A549 treated with dexamethasone at 1 μM for 4 hours (cell line): ENCODE results near the gene KRT35. TPM values are rescaled to one million over a fixed set of nuclear protein-coding genes. Genes with fewer than 3 reads are reported as not detected.

ENCODE experiments used
- total RNA-seq: library from RNA; stranded (reverse); fragments of 200-300 nt; extraction: Qiagen RNA extraction; gene quantifications from 5 replicates; pipeline ENCODE4 v1.2.3, GENCODE V29; 2022

The KRT35 gene
- not detected in 5 replicates for total RNA-seq

DNA sequence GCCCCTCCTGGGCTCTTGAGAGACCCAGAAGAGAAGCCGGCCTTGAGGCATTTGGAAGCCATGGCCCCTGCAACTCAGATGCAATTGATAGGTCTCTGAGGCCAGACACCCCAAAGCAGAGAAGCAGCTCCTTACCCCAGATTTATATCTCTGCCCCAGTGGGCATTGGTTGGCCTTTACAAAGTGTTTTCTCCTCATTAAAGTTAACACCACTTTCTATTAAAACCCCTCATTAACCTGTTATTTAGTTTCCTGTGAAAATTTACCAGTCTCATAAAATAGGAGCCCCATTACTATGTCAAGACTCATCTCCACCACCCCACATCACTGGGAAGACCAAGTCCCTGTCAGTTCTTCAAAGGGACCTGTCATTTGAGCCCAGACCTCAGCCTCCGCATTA, at the start of gene KRT35:
Gene KRT35 (minus strand): TSS at position 116 of the 400 bp plus-strand sequence. CDS start 54 bp downstream, at position 62.

DNA sequence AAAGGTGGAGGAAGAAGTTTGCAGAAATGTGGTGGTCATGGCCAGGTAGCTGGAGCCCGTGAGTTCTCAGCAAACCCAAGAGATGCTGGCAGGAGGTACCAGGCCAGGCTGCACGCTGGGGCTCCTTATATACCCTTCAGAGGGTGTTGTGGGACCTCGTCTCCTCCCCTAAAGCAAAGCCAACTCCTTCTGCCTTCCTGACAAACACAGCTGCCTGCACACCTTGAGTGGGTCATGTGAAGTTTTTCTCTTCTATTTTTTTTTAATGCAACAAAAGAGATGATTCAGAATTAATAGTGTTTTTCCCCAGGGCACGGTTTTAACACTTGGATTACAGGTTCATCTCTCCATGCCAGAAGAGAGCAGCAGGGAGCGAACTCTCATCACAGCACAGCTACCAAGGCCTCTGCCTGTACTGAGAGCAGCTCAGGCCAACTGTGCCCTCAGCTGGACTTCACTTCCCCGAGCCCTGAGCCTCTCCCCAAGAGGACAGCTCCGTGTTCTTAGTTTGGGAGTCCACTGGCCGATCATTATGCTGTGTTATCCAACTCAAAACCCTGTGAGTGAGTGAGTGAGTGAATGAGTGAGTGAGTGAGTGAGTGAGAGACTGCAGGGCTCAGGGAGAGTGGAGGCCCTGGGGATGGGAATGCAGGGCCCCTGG, 38.0 kb upstream of the KRT35 start, which contains the start of gene KRT15:
Gene KRT15 (minus strand): TSS at position 102 of the 661 bp plus-strand sequence. CDS start 63 bp downstream, at position 39.

DNA sequence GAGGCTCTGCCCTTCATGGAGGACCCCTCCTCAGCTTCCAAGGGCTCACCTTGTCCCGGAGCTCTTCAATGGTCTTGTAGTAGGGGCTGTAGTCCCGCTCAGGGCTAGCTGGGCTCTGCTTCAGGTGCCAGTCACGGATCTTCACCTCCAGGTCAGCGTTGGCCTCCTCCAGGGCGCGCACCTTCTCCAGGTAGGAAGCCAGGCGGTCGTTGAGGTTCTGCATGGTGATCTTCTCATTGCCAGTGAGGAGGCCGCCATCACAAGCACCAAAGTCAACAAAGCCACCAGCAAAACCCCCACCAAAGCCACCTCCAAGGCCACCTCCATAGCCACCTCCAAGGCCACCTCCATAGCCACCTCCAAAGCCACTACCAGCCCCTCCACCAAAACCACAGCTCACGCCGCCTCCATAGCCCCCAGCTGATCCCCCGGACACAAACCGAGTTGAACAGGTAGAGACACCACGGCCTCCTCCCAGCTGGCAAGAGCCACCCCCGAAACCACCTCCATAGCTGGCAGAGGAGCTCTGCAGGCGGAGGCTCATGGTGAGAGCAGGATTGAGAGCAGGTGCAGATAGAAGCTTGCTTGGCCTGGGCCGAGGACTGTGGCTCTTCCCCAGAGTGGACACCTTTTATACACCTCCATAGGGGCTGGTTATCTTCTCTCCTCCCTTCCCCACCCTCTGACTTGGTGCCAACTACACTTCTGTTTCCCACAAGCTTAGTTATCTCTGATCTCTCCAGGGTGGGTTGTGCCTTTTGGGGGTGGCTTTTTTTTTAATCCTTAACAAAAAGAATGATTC, 24.3 kb upstream of the KRT35 start, which contains the start of gene KRT13:
Gene KRT13 (minus strand): TSS at position 606 of the 802 bp plus-strand sequence. CDS start 62 bp downstream, at position 544.

GRCh38 chr17:41489531-41489930, 8.6 kb upstream of the KRT35 start, which contains the start of gene KRT36:
KRT36 (minus strand) TSS chr17:41489910; CDS start chr17:41489864, 46 bp downstream.

DNA sequence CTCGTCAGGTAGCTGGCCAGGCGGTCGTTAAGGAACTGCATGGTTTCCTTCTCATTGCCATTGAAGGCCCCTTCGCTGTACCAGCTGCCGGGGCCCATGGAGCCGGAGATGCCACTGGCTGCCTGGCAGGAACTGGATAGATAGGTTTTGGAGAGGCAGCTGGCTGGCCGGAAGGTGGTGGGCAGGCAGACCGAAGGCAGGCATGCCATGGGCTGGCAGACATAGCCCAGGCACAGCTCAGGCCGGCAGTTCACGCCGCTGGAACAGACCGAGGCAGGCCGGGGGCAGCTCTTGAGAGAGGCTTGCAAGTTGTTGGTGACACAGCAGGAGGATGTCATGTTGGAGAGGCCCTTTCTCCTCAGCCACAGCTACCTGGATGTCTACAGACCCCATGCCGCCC, 14.0 kb downstream of the KRT35 start, which contains the start of gene KRT32:
Gene KRT32 (minus strand): TSS at position 399 of the 400 bp plus-strand sequence. CDS start 61 bp downstream, at position 338.

GRCh38 chr17:41440531-41441033, 40.4 kb downstream of the KRT35 start, which contains the start of gene KRT38:
KRT38 (minus strand) TSS chr17:41440983; CDS start chr17:41440921, 62 bp downstream.

Other genes with a start within 250 kb of the KRT35 start
- not detected in 5 replicates for gene KRTAP9-3, start 248.7 kb downstream of the KRT35 start, total RNA-seq
- not detected in 5 replicates for gene KRTAP9-8, start 243.2 kb downstream of the KRT35 start, total RNA-seq
- gene KRTAP9-4, start 231.5 kb downstream of the KRT35 start, total RNA-seq = not detected in 5 replicates
- gene KRTAP9-9, start 225.8 kb downstream of the KRT35 start, total RNA-seq = not detected in 5 replicates
- not detected in 5 replicates for gene KRTAP9-6, start 215.8 kb downstream of the KRT35 start, total RNA-seq
- not detected in 5 replicates for gene KRTAP9-7, start 205.5 kb downstream of the KRT35 start, total RNA-seq
- not detected in 5 replicates for gene KRTAP29-1, start 178.3 kb downstream of the KRT35 start, total RNA-seq
- gene KRTAP16-1, start 171.8 kb downstream of the KRT35 start, total RNA-seq = not detected in 5 replicates
- gene KRTAP17-1, start 165.4 kb downstream of the KRT35 start, total RNA-seq = not detected in 5 replicates
- not detected in 5 replicates for gene KRT33A, start 130.3 kb downstream of the KRT35 start, total RNA-seq
- not detected in 5 replicates for gene KRT33B, start 111.3 kb downstream of the KRT35 start, total RNA-seq
- gene KRT34, start 98.8 kb downstream of the KRT35 start, total RNA-seq = 0.18 to 0.53 TPM (median 0.21 TPM) in 5 replicates
- 0.05 TPM in 1 of 5 replicates, not detected in the others for gene KRT31, start 83.5 kb downstream of the KRT35 start, total RNA-seq
- not detected in 5 replicates for gene KRT37, start 56.6 kb downstream of the KRT35 start, total RNA-seq
- not detected in 5 replicates for gene KRT38, start 40.2 kb downstream of the KRT35 start, total RNA-seq
- gene KRT32, start 13.8 kb downstream of the KRT35 start, total RNA-seq = 0.05 to 0.07 TPM (median 0.06 TPM) in 3 of 5 replicates, not detected in the others
- 0.06 TPM in 1 of 5 replicates, not detected in the others for gene KRT36, start 8.8 kb upstream of the KRT35 start, total RNA-seq
- gene KRT13, start 24.5 kb upstream of the KRT35 start, total RNA-seq = 0.11 to 0.51 TPM (median 0.18 TPM) in 5 replicates
- gene KRT15, start 37.7 kb upstream of the KRT35 start, total RNA-seq = 2.3 to 4.1 TPM (median 2.9 TPM) in 5 replicates
- gene KRT19, start 47.2 kb upstream of the KRT35 start, total RNA-seq = 38.1 to 58.6 TPM (median 50.5 TPM) in 5 replicates
- not detected in 5 replicates for gene KRT9, start 90.9 kb upstream of the KRT35 start, total RNA-seq
- gene KRT14, start 105.7 kb upstream of the KRT35 start, total RNA-seq = 0.05 to 0.14 TPM (median 0.11 TPM) in 4 of 5 replicates, not detected in the other
- gene KRT16, start 131.6 kb upstream of the KRT35 start, total RNA-seq = 0.83 to 1.5 TPM (median 1.4 TPM) in 5 replicates
- gene KRT17, start 143.4 kb upstream of the KRT35 start, total RNA-seq = 0.63 to 1.8 TPM (median 0.79 TPM) in 5 replicates
- gene EIF1, start 207.7 kb upstream of the KRT35 start, total RNA-seq = 1,266 to 1,758 TPM (median 1,378 TPM) in 5 replicates
- gene GAST, start 231.2 kb upstream of the KRT35 start, total RNA-seq = 0.22 to 0.50 TPM in 2 of 5 replicates, not detected in the others